CMK (cell line): ENCODE results near the gene UBR1.
"Not testable (repeated sequence)": the region's sequence is repeated elsewhere in the genome, so short reads cannot be mapped to it uniquely, and the experiment has no call there.

Source experiments
- DNase-seq: peaks from one replicate; pipeline ENCODE4 v3.0.0-alpha.2; 2010; ENCODE audit warnings: low read depth

Gene UBR1

GRCh38 chr15:42973114-42973513, 132.7 kb downstream of the UBR1 start:
- DNase-seq: no peak

GRCh38 chr15:42971830-42972229, 134.0 kb downstream of the UBR1 start:
- no peak for DNase-seq

- no peak for DNase-seq
Measured at GRCh38 chr15:42964476-42964875, 141.4 kb downstream of the UBR1 start.

GRCh38 chr15:42955518-42955917, 150.3 kb downstream of the UBR1 start:
- DNase-seq: no peak

- DNase-seq: no peak
Measured at GRCh38 chr15:42954291-42954690, 151.5 kb downstream of the UBR1 start.

- not testable (repeated sequence) for DNase-seq
Measured at GRCh38 chr15:42948898-42949297, 156.9 kb downstream of the UBR1 start.

GRCh38 chr15:42940527-42940926, 165.3 kb downstream of the UBR1 start:
- no peak for DNase-seq

GRCh38 chr15:42939841-42940240, 166.0 kb downstream of the UBR1 start:
- no peak for DNase-seq

- no peak for DNase-seq
Measured at GRCh38 chr15:42937143-42937542, 168.7 kb downstream of the UBR1 start.

- no peak for DNase-seq
Measured at GRCh38 chr15:42933886-42934667, 171.8 kb downstream of the UBR1 start.

- DNase-seq: no peak
Measured at GRCh38 chr15:42932833-42933515, 172.9 kb downstream of the UBR1 start.

GRCh38 chr15:42931702-42932486, 173.9 kb downstream of the UBR1 start:
- no peak for DNase-seq

GRCh38 chr15:42929306-42929848, 176.5 kb downstream of the UBR1 start:
- no peak for DNase-seq

GRCh38 chr15:42921342-42921731, 184.5 kb downstream of the UBR1 start:
- no peak for DNase-seq

GRCh38 chr15:42920519-42921341, 185.1 kb downstream of the UBR1 start, which contains the start of gene TTBK2:
Gene TTBK2 (minus strand): TSS chr15:42920778. CDS start chr15:42878617, 42,161 bp downstream.
- DNase-seq: peak; percentile 93

GRCh38 chr15:42919799-42920518, 185.9 kb downstream of the UBR1 start:
- DNase-seq: no peak

- DNase-seq: no peak
Measured at GRCh38 chr15:42919308-42919707, 186.5 kb downstream of the UBR1 start.

GRCh38 chr15:42918047-42918446, 187.8 kb downstream of the UBR1 start:
- DNase-seq: no peak

GRCh38 chr15:42915654-42916315, 190.1 kb downstream of the UBR1 start:
- DNase-seq: no peak
